ENCODE data around the gene SAMD14. TPM values are rescaled to one million over a fixed set of nuclear protein-coding genes. Genes with fewer than 3 reads are reported as not detected.

Gene SAMD14
- total and polyA plus RNA-seq, 2 experiments from 2014 or later = 0.70 to 4.7 TPM

DNA sequence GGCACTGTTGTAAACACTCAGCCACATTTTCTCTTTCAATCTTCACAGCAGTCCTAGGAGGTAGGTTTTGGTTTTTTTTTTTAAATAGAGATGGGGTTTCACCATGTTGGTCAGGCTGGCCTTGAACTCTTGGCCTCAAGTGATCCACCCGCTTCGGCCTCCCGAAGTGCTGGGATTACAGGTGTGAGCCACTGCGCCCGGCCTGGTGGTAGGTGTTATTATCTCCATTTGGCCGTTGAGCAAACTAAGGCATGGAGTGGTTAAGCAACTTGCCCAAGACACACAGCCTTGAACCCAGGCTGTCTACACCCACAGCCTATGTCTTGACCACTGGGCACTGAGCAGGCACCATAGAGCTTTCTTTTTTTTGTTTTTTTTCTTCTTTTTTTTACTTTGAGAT is 44.5 kb upstream of the SAMD14 start (continued):
- TF ChIP-seq, protein P1, sequence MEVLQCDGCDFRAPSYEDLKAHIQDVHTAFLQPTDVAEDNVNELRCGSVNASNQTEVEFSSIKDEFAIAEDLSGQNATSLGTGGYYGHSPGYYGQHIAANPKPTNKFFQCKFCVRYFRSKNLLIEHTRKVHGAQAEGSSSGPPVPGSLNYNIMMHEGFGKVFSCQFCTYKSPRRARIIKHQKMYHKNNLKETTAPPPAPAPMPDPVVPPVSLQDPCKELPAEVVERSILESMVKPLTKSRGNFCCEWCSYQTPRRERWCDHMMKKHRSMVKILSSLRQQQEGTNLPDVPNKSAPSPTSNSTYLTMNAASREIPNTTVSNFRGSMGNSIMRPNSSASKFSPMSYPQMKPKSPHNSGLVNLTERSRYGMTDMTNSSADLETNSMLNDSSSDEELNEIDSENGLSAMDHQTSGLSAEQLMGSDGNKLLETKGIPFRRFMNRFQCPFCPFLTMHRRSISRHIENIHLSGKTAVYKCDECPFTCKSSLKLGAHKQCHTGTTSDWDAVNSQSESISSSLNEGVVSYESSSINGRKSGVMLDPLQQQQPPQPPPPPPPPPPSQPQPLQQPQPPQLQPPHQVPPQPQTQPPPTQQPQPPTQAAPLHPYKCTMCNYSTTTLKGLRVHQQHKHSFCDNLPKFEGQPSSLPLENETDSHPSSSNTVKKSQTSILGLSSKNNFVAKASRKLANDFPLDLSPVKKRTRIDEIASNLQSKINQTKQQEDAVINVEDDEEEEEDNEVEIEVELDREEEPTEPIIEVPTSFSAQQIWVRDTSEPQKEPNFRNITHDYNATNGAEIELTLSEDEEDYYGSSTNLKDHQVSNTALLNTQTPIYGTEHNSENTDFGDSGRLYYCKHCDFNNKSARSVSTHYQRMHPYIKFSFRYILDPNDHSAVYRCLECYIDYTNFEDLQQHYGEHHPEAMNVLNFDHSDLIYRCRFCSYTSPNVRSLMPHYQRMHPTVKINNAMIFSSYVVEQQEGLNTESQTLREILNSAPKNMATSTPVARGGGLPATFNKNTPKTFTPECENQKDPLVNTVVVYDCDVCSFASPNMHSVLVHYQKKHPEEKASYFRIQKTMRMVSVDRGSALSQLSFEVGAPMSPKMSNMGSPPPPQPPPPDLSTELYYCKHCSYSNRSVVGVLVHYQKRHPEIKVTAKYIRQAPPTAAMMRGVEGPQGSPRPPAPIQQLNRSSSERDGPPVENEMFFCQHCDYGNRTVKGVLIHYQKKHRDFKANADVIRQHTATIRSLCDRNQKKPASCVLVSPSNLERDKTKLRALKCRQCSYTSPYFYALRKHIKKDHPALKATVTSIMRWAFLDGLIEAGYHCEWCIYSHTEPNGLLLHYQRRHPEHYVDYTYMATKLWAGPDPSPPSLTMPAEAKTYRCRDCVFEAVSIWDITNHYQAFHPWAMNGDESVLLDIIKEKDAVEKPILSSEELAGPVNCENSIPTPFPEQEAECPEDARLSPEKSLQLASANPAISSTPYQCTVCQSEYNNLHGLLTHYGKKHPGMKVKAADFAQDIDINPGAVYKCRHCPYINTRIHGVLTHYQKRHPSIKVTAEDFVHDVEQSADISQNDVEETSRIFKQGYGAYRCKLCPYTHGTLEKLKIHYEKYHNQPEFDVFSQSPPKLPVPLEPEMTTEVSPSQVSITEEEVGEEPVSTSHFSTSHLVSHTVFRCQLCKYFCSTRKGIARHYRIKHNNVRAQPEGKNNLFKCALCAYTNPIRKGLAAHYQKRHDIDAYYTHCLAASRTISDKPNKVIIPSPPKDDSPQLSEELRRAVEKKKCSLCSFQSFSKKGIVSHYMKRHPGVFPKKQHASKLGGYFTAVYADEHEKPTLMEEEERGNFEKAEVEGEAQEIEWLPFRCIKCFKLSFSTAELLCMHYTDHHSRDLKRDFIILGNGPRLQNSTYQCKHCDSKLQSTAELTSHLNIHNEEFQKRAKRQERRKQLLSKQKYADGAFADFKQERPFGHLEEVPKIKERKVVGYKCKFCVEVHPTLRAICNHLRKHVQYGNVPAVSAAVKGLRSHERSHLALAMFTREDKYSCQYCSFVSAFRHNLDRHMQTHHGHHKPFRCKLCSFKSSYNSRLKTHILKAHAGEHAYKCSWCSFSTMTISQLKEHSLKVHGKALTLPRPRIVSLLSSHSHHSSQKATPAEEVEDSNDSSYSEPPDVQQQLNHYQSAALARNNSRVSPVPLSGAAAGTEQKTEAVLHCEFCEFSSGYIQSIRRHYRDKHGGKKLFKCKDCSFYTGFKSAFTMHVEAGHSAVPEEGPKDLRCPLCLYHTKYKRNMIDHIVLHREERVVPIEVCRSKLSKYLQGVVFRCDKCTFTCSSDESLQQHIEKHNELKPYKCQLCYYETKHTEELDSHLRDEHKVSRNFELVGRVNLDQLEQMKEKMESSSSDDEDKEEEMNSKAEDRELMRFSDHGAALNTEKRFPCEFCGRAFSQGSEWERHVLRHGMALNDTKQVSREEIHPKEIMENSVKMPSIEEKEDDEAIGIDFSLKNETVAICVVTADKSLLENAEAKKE (CRISPR knock-in tag; IDR thresholded peaks at IDR 0.05) = no peak
- TF ChIP-seq ZNF114 (CRISPR knock-in tag; IDR thresholded peaks at IDR 0.05) (no peak), EZH2phosphoT487 (IDR thresholded peaks at IDR 0.05; ENCODE audit: unreplicated experiment) (no peak), EZH2 (IDR thresholded peaks at IDR 0.05; ENCODE audit: low read depth, unreplicated experiment) (no peak)

DNA sequence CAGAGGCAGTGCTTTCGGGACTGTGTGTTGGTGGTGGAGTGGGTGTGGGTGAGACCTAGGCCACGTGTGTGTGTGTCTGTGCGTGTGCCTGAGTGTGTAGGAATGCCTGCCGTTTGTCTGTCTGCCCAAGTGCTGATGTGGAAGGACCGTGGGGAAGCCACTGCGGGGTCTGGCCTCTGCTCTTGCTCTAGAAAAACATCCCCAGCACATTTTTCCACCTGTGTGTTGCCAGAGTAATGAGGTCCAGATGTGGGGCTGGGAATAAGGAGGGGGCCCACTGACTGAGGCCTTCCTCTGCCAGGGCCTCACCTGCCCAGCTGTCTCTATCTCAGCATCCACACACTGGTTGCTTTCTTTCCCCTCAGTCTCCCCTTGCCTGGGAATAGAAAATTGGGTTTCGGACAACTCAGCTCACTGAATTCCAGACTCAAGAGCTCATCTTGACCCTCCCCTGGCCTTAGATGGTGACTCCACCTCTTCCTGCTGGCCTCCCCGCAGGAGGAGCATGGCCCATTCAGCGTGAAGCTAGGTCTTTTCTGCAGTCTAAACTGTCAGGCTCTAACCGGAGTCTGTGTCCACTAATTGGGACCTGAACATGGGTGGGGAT is 43.5 kb upstream of the SAMD14 start:
- H3K4me3 Mint-ChIP-seq = no peak overlapping the region
- Histone ChIP-seq H3F3A (replicated peaks; ENCODE audit: low read depth) (0 out of 2 replicates have a peak, but pooled peaks cover 3% of the 10 kb centered on the region), H3K27ac (ENCODE audit: low read depth) (no peak overlapping the region), H3K36me3 (ENCODE audit: insufficient read depth) (no peaks in the 10 kb centered on the region), H3K9me2 (ENCODE audit: insufficient read depth) (no peaks in the 10 kb centered on the region), H3K4me2 (no peak overlapping the region), H3K27me3 (ENCODE audit: insufficient read depth) (no peaks in the 10 kb centered on the region), H3K79me2 (replicated peaks; ENCODE audit: insufficient read depth) (no peaks in the 10 kb centered on the region), H3K4me3 (no peak overlapping the region), H2AFZ (peak overlapping the region; percentile 43), H4K20me1 (replicated peaks; ENCODE audit: insufficient read depth) (no peaks in the 10 kb centered on the region), H3K4me1 (ENCODE audit: insufficient read depth) (peaks cover 6% of the 10 kb centered on the region)
- DNase-seq (ENCODE audit: low spot score) (peak; percentile 34), ATAC-seq (no peak)
- no peaks in the 10 kb centered on the region; the same call in 2 of the 3 replicates for H3K9me3 Mint-ChIP-seq
- peaks cover 12% of the 10 kb centered on the region for H3K27me3 Mint-ChIP-seq (ENCODE audit: insufficient read depth, low read depth, poor library complexity)
- H3K27ac Mint-ChIP-seq = no peak overlapping the region
- peaks cover 23% of the 10 kb centered on the region for H3K4me1 Mint-ChIP-seq
- H3K36me3 Mint-ChIP-seq (ENCODE audit: low read depth) = no peaks in the 10 kb centered on the region
- TF ChIP-seq EZH2 (IDR thresholded peaks at IDR 0.05; ENCODE audit: low read depth, unreplicated experiment) (no peak), EZH2phosphoT487 (IDR thresholded peaks at IDR 0.05; ENCODE audit: unreplicated experiment) (no peak), STAT1 (IDR thresholded peaks at IDR 0.05; ENCODE audit: unreplicated experiment) (no peak)
- TF ChIP-seq, protein P1 (CRISPR knock-in tag; IDR thresholded peaks at IDR 0.05) = no peak
- TF ChIP-seq, protein P2, sequence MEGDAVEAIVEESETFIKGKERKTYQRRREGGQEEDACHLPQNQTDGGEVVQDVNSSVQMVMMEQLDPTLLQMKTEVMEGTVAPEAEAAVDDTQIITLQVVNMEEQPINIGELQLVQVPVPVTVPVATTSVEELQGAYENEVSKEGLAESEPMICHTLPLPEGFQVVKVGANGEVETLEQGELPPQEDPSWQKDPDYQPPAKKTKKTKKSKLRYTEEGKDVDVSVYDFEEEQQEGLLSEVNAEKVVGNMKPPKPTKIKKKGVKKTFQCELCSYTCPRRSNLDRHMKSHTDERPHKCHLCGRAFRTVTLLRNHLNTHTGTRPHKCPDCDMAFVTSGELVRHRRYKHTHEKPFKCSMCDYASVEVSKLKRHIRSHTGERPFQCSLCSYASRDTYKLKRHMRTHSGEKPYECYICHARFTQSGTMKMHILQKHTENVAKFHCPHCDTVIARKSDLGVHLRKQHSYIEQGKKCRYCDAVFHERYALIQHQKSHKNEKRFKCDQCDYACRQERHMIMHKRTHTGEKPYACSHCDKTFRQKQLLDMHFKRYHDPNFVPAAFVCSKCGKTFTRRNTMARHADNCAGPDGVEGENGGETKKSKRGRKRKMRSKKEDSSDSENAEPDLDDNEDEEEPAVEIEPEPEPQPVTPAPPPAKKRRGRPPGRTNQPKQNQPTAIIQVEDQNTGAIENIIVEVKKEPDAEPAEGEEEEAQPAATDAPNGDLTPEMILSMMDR (conservative IDR thresholded peaks at IDR 0.05; ENCODE audit: low read depth in 2 of 2) = no peak

Measured in GM23338 (cell line).